ENCODE results near the gene MARK2.

DNA sequence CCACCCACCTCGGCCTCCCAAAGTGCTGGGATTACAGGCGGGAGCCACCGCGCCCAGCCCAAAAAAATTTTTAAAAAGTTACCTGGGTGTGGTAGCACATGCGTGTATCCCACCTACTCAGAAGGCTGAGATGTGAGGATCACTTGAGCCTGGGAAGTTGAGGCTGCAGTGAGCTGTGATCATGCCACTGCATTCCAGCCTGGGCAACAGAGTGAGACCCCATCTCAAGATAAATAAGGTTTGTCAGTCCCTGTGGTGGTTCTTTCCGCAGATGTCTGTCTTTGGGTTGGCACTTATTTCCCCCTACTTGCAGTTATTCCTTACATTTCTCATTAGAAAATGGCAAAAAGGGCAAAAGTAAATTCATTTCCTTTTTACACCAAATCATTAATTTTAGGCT, 8.0 kb downstream of the MARK2 start:
- no peak for TF ChIP-seq POLR2A (IDR thresholded peaks at IDR 0.05)
- TF ChIP-seq, protein P1, sequence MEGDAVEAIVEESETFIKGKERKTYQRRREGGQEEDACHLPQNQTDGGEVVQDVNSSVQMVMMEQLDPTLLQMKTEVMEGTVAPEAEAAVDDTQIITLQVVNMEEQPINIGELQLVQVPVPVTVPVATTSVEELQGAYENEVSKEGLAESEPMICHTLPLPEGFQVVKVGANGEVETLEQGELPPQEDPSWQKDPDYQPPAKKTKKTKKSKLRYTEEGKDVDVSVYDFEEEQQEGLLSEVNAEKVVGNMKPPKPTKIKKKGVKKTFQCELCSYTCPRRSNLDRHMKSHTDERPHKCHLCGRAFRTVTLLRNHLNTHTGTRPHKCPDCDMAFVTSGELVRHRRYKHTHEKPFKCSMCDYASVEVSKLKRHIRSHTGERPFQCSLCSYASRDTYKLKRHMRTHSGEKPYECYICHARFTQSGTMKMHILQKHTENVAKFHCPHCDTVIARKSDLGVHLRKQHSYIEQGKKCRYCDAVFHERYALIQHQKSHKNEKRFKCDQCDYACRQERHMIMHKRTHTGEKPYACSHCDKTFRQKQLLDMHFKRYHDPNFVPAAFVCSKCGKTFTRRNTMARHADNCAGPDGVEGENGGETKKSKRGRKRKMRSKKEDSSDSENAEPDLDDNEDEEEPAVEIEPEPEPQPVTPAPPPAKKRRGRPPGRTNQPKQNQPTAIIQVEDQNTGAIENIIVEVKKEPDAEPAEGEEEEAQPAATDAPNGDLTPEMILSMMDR (IDR thresholded peaks at IDR 0.05): no peak

Data from esophagus squamous epithelium (tissue), 4 donors.